IPS-NIHi11 (cell line): ENCODE measurements around the gene SYVN1.
"Not testable (repeated sequence)": the region's sequence is repeated elsewhere in the genome, so short reads cannot be mapped to it uniquely, and the experiment has no call there.

Source experiments
- DNase-seq: peaks from one replicate; pipeline ENCODE4 v3.0.0; 2012; ENCODE audit warnings: mixed read lengths, low spot score

Gene SYVN1

DNA sequence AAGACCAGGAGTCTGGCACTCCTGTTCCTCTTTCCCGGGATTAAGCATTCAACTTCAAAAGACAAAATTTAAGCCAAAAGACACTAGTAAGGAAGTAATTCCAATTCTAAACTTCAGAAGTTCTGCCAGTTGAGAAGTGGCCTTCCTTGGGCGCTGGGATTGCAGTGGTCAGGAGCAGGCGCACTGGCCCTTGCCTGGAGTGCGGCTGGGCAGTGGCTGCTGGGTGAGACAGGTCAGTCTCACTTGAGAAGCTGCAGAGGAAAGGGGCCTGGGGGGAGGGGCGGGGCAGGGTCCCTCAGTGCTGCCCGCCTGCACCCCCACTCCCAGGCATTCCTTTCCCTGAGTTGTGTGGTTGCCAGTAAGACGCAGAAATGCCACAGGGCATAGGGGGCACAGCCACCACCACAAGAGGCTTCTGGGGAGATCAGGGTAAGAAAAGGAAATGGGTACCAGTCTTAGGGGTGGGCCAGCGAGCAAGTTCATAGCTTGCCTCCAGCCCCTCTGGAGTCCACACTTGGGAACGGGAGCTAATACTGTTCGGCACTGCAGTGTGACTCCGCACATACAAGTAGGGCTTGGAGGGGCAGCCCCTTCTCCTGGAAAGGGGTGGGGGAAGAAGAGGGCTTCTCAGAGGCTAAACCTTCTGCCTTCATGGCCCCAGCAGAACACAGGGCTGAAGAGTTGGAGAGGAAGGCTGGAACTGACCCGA is 6.7 kb downstream of the SYVN1 start:
- DNase-seq, result no peak

DNA sequence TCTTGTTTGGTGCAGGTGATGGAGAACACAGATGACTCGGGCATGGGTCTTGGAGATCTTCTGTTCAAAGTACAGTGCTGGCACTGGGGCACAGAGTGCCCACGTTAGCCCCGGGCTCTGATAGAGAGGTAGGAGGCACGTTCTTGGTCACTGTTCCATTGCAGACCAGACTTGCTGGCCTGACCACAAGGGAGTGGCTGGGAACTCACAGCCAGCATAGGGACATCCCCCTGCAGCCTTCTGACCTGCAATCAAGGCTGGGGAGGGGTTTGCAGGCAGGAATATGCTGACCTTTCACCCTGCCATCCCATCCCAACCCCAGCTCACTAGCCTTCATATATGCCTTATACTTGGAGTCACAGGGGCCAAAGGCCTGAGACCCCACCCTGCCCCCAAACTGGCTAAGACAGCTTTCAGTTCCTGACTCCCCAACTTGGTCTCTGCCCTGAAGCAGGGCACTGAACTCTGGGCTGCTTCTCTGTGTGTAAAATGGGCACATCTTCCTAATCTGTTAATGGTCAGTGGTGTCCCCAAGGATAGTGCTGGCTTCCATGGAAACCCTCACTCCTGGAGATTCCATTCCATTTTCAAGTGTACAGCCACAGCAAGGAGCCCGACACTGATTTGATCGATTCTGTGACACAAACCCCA is 7.6 kb downstream of the SYVN1 start:
- no peak for DNase-seq

DNA sequence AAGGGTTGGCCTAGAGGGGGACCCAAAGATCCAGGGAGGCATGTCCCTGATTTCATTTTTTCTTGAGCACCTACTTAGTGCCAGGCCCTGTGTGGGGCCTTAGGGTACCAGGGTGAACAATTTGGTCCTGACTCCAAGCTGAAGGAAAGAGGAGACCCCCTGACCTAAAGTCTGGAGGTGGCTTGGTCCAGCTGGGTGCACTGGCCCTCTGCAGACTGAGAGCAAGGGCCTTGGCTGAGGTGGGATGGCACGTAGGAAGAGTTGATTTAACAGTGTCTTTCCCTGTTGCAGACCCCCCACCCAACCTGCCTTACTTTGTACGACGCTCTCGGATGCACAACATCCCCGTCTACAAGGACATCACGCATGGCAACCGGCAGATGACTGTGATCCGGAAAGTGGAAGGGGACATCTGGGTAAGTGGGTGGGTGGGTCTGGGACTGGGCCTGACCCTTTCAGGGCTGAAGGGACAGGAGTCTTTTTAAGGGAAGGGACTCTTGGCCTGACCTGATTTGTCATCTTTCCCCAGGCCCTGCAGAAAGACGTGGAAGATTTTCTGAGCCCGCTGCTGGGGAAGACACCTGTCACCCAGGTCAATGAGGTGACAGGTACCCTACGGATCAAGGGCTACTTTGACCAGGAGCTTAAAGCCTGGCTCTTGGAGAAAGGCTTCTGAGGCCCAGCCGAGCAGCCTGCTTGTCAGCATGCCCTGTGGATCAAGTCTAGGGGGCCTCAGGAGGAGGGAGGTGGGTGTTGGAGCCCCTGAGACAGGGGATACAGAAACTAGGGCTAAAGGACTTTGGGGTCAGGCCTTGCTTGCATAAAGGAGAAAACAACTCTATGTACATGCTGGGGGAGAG is 8.9 kb downstream of the SYVN1 start:
- no peak for DNase-seq

DNA sequence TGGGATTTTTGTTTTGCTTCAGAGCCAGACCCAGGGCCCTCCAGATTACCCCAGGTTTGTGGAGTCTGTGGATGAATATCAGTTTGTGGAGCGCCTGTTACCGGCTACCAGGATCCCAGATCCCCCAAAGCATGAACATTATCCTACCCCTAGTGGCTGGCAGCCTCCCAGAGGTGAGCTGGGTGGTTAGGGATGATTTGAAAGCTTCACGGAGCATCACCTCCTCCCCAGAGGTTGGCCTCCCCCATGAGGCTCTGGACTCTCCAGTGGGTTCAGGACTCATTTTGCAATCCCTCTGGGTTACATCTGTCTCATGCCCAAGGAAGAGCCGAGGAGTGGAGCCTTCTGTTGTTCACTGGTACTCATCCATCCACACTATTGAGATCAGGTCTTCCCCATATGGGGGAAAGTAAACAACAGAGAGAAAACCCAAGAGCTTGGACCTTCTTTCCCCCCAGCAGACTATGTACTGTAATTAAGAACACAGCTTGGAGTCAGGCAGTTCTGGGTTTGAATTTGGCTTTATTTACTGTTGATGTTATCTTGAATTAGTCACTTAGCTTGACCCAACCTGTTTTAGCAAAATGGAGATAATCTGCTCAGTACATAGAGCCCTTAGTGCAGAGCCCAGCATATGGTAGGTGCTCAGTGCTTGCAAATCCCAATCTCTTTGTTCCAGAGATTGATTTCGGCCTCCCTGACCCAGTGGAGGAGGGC is 9.7 kb downstream of the SYVN1 start:
- no peak for DNase-seq

DNA sequence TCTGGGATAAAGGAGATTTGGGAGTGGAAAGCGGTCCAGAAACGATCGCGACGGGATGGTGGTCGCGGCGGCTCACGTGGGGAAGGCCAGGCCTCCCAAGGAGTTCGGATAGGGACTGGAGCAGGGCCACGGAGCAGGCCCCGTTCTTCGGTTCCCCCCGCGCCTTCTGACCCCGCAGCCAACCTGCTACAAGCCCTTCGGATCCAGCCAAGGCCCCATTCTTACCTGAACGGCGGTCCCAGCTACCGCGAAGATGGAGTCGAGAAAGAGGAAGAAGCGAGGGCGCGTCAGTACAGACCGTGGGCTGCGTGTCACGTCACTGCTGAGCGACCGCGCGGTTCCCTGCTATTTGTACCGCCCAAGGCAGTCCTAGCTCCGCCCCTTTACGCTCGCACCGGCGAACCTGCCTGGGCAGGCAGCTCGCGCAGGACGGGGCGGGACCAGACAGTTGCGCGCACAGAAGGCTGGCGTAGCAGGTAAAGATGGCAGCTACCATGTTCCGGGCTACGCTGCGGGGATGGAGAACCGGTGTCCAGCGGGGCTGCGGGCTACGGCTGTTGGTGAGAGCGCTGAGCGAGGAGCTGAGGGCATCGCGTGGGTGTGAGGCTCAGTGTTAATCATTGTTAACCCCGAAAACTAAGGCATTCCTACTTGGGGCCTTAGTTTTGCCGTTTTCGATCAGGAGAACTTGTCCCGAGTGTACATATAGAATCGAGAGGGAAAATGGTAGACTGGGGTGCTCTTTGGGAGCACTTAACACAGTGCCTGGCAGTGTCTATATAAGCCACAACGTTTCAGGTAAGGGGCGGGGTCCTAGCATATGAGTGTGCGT is 12.2 kb downstream of the SYVN1 start, which contains the start of the genes FAU and MRPL49:
Gene FAU, minus strand, starts transcription at position 270 of the 832 bp plus-strand sequence. CDS start 321 bp downstream, outside the sequence.
Gene MRPL49, plus strand, starts transcription at position 457 of the 832 bp plus-strand sequence. Its CDS starts 26 bp downstream, at position 483.
- peak; percentile 95 for DNase-seq

DNA sequence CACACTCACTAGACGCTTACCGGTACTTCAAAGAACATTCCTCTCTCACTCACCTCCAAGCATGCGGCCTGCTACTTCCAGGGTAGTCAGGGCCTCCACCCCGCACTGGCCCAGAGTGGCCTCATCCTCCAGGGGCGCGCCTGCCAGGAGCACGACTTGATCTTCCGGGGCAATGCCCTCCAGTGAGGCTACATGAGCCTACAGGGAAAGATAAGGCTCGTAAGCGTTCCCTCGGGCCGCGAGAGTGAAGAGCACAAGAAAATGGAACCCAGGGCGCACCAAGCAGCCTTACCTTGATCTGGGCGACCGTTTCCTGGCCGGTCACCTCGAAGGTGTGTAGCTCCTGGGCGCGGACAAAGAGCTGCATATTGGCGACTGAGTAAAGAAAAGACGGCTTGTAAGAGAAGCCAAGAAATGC is 12.9 kb downstream of the SYVN1 start:
- DNase-seq, result no peak

DNA sequence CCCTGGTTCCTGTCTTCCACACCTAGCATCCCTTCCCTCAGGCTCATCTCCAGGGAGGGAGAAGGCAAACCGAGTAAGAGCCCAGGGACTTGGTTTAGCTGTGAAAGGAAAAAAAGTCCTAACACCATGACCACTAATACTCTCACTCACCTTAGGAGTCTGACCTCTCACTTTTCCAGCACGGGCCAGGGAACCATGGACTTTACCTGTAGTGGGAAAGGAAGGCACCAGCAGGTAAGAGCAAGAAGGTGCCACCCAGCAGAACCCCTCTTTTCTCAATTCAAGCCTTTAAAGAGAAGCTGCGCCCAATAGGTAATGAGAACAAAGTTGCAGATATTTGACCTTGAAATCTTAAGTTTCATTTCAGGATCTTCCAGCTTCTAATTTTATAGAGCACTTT is 13.5 kb downstream of the SYVN1 start:
- DNase-seq, result no peak

DNA sequence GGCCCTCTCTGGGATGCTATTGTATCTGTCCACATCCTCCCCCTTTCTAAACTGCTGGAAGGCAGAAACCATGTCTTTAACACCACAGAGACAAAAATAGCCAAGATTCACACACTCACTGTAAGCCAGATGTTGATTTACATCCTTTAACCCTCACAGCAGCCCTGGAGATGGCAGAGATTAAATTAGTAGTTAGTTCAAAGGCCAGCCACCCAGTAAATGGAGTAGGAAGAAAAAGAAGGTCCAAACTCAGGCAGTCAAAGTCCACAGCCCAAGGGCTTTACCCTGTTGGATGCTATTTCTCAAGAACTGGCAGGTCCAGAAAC is 14.7 kb downstream of the SYVN1 start:
- DNase-seq, result no peak

DNA sequence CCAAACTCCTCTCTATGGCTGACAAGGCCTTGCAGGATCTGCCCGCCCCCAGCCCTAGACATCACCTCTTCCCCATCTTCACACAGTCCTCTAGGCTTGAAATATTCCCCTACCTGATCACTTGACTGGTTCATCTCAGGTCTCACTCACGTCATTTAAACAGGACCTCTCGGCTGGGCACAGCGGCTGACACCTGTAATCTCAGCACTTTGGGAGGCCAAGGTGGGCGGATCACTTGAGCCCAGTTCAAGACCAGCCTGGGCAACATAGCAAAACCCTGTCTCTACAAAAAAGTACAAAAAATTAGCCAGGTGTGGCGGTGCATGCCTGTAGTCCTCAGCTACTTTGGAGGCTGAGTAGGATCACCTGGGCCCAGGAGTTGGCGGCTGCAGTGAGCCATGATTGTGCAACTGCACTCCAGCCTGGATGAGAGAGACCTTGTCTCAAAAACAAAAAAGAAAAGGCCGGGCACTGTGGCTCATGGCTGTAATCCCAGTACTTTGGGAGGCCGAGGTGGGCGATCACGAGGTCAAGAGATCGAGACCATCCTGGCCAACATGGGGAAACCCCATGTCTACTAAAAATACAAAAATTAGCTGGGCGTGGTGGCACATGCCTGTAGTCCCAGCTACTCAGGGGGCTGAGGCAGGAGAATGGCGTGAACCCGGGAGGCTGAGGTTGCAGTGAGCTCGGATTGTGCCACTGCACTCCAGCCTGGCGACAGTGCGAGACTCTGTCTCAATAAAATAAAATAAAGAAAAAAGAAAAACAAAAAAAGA is 15.2 kb downstream of the SYVN1 start:
- not testable (repeated sequence) for DNase-seq

DNA sequence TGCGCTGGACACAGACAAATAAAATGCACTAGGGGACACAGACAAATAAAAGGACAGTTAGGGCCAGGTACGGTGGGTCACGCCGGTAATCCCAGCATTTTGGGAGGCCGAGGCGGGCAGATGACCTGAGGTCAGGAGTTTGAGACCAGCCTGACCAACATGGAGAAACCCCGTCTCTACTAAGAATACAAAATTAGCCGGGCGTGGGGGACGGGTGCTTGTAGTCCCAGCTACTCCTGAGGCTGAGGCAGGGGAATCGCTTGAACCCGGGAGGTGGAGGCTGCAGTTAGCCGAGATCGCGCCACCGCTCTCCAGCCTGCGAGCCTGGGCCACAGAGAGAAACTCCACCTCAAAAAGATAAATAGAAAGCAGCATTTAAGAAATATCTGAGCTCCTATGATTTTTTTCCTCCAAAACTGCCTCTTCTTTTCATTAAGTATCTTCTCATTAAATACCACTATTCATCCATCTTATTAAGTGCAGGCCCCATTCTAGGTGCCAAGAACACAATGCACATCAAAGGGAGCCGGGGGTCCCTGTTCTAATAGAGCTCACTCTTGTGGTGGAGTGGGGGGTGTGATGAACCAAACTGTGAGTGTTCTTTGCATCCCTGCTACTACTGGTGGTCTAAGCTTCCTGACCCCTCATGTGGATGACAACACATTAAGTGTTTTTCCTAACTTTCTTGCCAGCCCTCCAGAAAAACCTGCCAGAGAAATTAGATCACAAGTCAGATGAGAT is 16.1 kb downstream of the SYVN1 start:
- DNase-seq, result no peak

DNA sequence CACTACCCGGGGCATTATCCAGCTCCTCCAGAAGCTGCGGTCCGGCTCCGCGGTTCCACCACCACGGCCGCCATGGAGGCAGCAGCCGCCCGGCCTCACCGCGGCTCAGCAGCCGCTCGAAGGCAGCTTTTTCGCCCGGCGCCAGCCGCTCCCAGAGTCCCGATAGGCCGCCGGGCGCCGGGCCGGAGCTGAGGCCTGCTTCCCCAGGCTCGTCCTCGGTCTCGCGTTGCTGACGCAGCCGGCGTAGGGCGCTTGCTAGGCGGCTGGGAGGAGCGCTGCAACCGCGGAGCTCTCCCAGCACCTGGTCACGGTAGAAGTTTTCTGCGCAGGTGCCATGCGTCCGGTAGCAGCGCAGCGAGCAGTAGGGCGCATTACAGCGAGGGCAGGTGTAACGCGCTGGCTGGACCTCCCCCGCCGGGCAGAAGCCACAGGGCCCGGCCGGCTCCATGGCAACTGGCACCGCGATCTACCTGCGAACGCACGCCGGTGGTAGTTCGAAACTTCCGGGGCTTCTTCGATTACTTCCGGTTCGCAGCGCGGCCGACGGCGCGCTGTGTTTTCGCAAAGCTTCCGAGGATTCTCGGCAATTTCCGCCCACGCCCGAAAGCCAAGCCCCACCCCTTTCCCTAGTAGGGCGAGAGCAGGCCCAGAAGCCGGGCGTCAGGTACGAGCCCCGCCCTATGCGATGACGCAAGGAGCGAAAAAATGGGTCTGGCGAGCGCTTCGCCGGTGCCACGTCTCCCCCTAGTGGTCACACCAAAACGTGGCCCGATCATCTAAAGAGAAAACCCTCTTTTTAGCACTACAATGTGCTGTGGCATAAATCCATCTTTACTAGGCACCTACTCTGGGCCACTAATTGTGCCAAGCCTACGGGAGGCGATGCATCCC is 16.9 kb downstream of the SYVN1 start, which contains the start of gene ZNHIT2:
Gene ZNHIT2, minus strand, starts transcription at position 496 of the 891 bp plus-strand sequence. Its CDS starts 48 bp downstream, at position 448.
- DNase-seq, result peak; percentile 85

DNA sequence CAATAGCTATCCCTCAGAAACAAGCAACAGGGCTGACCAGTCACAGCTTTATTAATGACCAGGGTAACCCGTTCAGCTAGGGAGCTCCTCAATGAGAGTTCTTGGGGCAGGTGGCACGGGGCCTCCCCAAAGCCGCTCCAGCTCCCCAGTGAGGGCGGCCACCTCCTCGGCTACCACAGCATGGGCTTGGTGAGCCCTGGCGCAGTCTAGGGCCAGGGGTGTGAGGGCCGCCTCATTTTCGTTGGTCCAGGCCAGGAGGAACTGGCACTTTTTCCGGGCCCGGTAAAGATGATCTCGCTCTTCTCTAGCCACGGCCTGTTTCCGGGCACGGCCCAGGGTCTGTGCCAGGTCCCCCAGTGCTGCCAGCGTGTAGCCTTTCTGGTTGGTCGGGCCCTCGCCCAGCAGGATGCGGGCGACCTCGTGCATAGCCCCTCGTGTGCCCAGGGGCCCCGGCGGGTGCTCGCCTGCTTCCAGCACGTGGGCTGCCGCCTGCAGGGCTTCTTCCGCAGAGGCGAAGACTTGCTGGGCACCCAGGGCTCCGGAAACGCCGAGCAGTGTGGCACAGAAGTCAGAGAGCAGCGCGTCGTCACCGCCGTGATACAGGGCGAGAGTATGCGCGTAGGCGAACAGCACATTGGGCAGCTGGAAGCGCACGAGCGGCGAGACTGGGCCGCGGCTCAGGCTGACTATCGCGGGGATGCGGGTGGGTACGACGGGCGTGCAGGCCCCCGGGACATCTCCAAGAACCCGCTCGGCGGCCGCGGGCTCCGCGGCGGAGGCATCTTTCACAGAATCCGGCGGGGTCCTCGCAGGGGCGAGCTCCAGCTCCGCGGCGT is 17.7 kb downstream of the SYVN1 start:
- no peak for DNase-seq

DNA sequence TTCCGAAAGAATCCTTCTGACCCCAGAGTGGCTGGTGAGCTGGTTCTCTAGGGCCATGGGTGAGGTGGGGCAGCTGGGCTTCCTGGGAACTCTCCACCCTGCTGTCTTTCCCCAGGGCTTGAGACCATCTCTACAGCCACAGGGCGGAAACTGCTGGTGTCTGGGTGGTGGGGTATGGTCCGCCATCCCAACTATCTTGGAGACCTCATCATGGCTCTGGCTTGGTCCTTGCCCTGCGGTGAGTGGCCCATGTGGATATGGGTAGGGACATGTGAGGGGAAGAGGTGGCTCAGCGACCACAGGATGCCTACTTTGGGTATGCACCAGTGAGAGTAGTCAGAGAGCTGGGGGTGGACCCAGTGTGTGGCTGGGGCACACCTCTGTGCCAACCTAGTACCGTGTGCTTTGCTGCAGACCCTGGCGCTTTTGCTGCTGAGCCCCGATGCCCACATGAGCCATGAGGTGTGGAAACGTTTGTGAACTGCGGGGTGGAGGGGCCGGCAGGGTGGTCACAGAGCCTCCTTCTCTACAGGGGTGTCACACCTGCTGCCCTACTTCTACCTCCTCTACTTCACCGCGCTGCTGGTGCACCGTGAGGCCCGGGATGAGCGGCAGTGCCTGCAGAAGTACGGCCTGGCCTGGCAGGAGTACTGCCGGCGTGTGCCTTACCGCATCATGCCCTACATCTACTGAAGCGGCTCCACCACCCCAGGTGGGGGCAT is 18.8 kb downstream of the SYVN1 start:
- no peak for DNase-seq

DNA sequence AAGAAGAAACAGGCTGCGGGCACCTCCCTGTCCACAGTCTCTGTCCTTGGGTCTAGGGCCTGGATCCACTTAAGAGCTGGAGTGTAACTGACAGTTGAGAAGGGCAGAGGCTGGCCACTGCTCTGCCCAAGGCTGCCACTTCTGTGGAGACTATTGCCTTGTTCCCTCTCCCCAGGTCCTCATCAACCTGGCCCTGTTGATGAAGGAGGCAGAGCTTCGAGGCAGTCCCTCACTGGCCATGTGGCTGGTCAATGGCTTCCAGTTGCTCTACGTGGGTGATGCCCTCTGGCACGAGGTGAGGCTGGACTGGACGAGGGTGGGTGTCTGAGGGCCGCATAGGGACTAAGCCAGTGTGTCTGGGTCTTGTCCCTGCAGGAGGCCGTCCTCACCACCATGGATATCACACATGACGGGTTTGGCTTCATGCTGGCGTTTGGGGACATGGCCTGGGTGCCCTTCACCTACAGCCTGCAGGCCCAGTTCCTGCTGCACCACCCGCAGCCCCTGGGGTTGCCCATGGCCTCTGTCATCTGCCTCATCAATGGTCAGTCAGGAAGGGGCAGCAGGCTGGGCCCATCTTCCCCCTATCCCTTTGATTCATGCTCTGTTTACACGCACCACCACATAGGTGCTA is 19.7 kb downstream of the SYVN1 start:
- DNase-seq, result no peak

DNA sequence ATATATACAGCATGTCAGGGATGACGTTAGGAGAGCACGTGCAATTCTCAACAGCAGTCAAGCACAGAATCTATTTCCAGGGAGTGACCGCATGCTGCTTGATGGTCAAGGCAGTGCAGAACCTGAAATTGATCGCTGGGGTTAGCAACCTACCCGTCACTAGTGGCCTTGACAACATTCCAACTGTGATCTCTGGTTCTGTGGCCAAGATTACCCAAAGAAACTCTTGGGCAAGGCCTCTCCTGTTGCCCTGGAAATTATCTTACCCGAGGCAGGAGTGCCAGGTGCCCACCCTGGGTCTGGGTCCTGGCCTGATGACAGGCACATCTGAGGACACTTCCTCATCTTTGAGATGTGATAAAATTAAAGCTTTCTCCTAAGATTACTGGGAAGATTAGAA is 20.5 kb downstream of the SYVN1 start:
- DNase-seq, result no peak

DNA sequence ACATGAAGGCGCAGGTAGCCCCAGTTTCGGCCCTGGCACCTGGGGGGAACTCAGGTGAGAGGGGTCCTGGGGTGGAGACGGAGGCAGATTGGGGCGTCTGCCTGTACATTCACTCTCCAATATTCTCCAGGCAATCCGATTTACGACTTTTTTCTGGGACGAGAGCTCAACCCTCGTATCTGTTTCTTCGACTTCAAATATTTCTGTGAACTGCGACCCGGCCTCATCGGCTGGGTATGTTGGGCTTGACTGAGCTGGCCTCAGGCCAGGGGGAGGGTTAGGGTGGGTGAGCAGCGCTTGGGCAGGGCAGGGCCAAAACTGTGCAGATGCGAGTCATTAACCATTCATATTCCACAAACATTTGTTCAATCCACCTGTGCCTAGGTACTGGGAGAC is 21.0 kb downstream of the SYVN1 start:
- DNase-seq, result no peak
